NCI-H510A treated with DMSO at 0.1 percent for 48 hours (cell line): ENCODE measurements around the gene SLC18A2.
"Not testable (repeated sequence)": the region's sequence is repeated elsewhere in the genome, so short reads cannot be mapped to it uniquely, and the experiment has no call there.

Source experiments
- DNase-seq: peaks from one replicate; lab custom pipeline; 2025; lab: John Stamatoyannopoulos, UW

The SLC18A2 gene

DNA sequence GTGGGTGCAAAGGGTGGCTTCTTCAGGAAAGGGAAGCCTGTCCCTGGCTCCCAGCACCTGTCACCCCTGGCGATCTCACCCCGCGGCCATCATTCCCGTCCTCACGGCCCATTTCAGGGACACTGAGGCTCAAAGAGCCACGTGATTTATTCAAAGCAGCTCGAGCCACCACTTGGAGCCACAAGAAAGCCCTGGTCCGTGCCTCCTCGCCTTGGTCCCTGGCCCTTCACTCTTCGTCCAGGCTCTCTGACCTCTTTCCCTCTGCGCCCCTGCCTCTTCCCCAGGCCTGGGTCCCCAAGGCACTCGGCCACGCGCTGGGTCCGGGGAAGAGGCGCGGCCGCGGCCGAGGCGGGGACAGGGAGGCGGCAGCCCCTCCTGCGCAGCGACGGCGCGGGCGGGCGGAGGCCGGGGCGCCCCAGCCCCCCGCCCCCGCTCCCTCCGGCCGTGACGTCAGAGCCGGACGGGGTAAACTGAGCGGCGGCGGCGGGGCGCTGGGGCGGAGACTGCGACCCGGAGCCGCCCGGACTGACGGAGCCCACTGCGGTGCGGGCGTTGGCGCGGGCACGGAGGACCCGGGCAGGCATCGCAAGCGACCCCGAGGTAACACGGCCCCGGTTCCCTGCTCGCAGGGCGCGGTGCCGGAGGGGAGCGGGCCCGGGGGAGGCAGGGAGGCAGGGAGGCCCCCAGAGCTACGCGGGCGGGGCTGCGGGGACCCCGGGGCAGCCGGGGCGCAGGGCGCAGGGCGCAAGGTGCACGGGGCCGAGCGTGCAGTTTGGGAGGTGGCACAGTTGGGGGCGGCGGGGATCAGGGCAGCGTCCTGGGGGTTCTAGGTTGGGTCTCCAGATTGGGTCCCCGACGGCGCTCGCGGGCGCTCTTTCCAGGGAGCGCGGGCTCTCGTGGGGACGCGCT, at the start of gene SLC18A2:
TSS of gene SLC18A2 (plus strand) at position 494 of the 909 bp plus-strand sequence. CDS start 580 bp downstream, outside the sequence.
- no peak for DNase-seq

GRCh38 chr10:117197189-117197588, 43.7 kb upstream of the SLC18A2 start, which contains the start of gene KCNK18:
Gene KCNK18, plus strand, starts transcription at chr10:117197489. Its CDS starts 0 bp downstream, at chr10:117197489.
- no peak for DNase-seq

GRCh38 chr10:117198088-117198487, 42.8 kb upstream of the SLC18A2 start:
- DNase-seq: no peak

- no peak for DNase-seq
These were observed 39.1 kb upstream of the SLC18A2 start for GRCh38 chr10:117201826-117202225.

DNA sequence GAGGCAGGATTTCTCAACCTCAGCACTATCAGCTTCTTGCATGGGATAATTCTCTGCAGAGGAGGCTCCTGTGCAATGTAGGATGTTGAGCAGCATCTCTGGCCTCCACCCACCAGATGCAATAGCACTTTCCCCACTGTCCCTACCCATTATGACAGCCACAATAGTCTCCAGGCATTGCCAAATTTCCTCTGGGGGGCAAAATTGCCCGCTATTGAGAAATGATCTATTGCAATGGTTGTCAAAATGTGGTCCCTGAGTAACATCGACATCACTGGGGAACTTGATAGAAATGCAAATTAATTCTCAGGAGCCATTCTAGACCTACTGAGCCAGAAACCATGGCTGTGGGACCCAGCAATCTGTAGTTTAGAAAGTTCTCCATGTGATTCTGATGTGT, 36.6 kb upstream of the SLC18A2 start:
- no peak for DNase-seq

- no peak for DNase-seq
These were observed 28.7 kb upstream of the SLC18A2 start for GRCh38 chr10:117212176-117212575.

DNA sequence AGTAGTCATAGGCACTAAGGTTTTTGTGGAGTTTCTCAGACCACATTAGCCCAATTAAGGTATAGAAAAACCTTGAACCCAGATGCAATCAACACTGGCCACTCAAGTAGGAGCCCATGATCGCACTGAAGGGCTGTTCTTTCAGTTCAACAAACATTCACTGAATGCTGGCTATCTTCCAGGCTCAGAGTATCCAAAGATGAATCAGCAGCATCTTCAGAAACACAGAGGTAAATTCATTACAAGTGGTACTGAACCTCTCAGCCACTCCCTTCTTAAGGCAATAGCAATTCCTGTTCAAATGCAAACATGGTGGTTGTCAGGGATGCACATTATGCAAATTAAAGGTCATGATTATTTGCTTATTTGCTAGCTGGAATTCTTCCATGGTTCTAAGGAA, 26.5 kb upstream of the SLC18A2 start:
- no peak for DNase-seq

DNA sequence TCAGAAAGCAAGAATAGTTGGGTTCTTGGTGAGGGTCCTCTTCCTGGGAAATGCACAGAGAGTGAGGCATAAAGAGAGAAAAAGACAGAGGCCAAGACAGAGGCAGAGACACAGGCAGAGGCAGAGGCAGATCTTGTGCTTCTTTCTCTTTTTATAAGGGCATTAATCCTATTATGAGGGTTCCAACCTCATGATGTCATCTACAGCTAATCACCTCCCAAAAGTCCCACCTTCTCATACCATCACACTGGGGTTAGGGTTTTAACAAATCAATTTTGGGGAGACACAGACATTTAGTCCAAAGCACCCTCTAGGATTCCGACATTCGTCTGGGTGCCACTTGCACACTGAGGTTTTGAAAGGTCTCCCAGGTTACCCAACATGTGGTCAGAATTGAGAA, 25.8 kb upstream of the SLC18A2 start:
- no peak for DNase-seq

- DNase-seq: no peak
These were observed 24.9 kb upstream of the SLC18A2 start for GRCh38 chr10:117216028-117216427.

DNA sequence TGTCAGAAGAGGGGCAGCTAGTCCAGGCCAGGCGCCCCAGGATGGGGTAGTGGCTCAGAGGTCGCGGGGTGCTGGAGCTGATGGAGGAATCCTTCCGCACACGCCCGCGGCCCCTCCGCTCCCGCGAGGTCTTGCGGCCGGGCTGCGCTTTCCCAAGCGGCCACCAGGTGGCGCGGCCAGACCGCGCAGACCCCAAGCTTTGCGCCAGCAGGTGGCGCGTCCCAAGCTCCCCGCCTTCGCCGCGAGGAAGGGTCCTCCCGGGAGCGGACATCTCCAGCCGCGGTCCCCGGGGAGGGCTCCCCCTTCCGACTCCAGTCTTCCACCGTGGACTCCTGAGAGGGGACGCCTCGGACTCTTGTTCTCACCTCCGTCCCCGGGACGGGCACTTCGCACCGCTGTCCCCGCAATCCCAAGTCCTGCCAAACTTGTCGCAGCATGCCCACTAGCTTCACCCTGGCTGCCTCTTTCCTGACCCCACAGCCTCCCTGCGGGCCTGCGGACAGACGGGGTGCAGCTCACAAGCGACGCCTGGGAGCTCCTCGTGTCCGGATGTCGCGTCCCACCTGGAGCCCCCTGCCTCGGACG, 24.2 kb upstream of the SLC18A2 start:
- DNase-seq: peak; percentile 23

GRCh38 chr10:117217196-117217761, 23.6 kb upstream of the SLC18A2 start:
- DNase-seq: no peak

- no peak for DNase-seq
These were observed 22.3 kb upstream of the SLC18A2 start for GRCh38 chr10:117218654-117219053.

GRCh38 chr10:117221156-117221711, 19.7 kb upstream of the SLC18A2 start:
- DNase-seq: no peak

DNA sequence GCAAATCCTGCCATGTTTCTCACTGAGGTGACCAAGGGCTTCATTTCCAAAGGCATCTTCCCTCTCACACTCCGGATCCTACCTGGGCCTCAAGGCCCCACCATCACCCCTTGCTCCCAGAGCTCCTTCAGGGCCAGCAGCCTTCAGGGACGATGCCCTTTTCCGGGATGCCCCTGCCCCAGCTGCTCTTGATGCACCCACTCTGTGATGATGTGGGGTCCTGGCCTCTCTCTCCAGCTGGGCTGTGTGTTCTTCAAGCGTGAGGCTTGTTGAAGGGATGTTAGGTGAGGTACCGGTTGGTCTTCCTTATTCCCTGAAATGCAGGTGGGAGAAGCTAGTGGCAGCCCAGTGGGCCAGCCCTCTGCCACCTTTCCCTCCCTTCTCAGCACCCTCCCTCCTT, 18.4 kb upstream of the SLC18A2 start:
- DNase-seq: no peak

GRCh38 chr10:117222976-117223692, 17.8 kb upstream of the SLC18A2 start:
- DNase-seq: no peak

DNA sequence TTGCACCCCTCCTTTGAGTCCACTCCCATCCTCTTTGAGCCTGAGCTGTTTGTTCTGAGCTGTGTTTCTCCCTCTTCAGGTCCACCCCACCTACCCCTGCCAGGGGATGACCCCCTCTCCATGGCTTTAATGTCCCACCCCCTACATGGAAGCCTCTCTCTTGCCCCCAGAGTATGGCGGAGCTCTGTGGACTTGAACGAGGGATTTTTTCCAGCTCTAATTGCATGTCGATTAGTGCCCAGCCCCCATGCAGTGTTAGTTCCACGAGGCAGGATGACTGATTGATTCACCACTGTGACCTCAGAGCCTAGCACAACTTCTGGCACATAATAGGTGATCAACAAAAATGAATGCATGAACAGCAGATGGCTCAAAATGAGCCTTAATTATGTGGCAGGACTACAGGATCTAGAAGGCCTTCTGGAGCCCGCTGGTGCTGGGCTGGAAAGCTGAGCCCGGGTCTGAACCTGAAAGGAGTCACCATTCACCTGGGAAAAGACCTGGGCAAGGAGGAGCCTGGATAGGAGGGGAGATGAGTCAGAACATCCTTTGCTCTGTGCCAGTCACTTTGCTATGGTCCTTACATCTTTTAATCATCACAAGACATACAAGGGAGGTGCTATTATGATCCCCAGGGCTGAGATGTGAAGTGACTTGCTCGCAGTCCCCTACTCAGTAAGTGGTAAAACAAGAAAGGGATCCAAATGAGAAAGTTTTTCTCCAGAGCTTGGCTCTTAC, 17.1 kb upstream of the SLC18A2 start:
- no peak for DNase-seq

DNA sequence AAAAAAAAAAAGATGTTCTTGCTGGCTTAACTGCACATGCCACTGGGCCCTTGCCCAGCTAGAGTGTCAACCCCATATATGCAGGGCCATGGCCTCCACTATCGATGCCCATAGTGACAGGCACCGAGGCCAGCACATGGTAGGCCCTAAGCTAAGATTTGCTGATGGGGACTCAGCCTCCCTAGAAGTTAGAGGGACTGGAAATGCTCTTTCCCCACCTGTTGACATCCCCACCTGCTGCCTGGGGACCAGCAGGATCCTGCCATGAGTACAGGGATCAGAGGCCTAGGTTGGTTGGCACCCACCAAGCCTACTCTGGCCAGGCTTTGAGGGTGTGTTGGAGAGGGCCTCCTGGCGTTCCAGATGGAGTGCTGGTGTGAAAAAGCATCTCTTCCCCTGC, 16.0 kb upstream of the SLC18A2 start:
- no peak for DNase-seq

- DNase-seq: no peak
These were observed 14.0 kb upstream of the SLC18A2 start for GRCh38 chr10:117226813-117227451.

DNA sequence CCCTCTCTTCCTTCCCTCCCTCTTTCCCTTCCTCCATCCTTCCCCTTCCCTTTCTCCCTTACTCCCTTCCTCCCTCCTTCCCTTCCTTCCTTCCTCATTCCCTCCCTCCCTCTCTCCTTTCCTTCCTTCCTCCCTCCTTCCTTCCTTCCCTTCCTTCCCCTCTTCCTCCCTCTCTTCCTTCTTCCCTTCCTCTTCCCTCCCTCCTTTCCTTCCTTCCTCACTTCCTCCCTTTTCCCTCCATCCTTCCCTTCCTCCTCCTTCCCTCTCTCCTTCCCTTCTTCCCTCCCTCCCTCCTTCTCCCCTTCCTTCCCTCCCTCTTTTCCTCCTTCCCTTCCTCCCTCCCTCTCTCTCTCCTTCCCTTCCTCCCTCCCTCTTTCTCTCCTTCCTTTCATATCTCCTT, 12.7 kb upstream of the SLC18A2 start:
- no peak for DNase-seq

GRCh38 chr10:117230107-117230506, 10.8 kb upstream of the SLC18A2 start:
- not testable (repeated sequence) for DNase-seq
